Ureter (tissue), 1 donor: ENCODE results near the gene OR2C3. TPM values are rescaled to one million over a fixed set of nuclear protein-coding genes. Genes with fewer than 3 reads are reported as not detected.
"Not testable (repeated sequence)": the region's sequence is repeated elsewhere in the genome, so short reads cannot be mapped to it uniquely, and the experiment has no call there.

Source experiments
- DNase-seq: peaks from one replicate; pipeline ENCODE4 v3.0.0-alpha.2; 2020; ENCODE audit warnings: low spot score
- total RNA-seq: library from RNA; stranded (reverse); gene quantifications from one replicate; pipeline ENCODE4 v1.2.4, GENCODE V29; 2023
- donor health status: DM: yes; HTN: yes; CAD: no.

The OR2C3 gene
- total RNA-seq, 1 donor from 2014 or later = 0.08 TPM

DNA sequence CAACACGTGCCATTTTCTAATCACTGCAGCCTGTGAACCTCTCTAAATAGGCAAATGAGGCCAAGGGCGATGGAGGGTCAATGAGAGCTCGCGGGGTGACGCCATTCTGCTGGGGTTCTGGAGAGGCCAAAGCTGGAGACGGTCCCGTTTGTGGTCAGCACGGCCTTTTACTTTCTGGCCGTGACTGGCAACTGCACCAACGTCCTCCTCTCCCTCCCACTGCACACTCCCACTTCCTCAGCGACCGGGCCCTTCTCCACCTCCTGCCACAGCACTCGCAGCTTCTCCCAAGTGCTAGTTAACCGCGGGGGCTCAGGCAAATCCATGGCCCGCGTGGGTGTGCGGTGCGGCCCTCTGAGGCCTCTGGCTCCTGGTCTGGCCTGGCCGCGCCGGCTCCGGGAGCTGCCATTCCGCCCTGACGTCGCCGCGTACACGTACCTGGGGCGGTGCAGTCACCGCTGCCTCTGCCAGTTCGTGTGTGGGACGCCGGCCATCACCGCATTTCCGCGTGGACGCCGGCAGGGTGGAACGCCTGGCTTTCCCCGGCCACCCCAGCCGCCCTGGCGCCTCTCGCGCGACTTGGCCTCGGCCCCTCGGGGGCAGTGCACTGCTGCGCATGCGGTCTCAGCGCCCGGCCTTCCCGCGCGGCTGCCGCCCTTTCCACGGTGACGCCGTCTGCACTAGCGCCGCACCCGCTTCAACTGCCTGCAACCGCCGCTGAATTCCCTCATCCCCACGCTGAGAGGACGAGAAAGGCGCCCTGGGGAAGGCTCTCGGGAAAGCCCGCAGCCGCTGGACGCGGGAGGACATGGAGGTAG is 18.2 kb downstream of the OR2C3 start:
- DNase-seq = no peak

DNA sequence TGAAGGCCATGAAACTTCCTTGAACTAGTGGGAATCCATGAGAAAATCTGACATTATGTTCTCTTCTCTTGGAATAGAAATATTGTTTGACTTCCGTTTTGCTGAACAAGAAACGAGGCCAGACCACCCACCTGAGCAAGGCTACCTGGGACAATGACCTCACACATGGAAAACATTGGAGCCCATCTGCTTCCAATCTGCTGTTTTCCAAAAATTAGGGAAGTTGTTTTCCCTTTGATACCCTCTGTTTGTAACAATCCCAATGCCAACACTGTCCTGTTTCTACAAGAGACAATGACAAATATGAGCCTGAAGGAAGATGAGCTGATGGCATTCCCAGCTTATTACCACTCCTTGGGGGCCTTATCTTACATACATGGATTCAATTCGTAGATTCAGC is 29.4 kb downstream of the OR2C3 start:
- DNase-seq = no peak

DNA sequence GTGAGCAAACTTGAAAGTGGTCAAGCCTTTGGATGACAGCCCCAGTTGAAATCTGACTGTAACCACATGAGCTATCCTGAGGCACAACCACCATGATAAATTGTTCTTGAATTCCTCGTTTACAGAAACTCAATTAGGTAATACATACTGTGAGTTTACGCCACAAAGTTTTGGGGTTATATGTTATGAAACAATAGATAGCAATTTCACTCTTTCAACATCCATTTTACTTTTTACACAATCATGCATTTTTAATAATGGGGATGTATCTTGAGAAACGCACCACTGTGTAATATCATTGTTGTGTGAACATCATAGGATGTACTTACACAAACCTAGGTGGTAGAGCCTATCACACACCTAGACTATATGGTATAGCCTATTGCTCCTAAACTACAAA is 35.4 kb downstream of the OR2C3 start:
- DNase-seq = no peak

DNA sequence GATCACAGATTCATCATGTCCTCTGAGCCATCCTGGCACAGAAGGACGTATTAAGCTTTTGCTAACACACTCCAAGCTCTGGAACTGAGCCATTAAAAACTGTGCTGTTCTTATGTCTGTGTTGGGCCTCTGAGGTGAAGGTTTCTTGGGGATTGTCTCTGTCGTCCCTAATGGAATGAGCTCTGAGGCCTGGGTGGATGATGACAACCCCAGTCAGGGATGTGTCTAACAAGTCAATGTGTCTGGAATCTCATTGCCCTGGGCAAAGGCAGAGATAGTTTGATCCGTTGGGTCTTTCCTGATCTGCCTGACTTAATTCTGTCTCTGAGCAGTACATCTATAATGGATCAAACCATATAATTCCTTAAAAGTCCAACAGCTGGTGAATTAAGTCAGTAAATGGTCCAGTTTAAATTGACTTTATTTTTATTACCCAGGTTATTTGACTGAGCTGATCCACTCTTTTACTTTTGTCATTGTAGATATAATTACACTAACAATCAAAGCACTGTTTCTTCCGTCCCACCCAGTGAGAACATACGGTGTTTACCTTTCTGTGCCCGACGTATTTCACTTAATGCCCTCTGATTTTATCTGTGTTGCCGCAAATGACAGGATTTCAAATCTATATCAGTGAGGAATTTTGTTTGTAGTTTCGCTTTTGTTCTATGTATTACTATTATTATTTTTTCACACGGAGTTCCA is 39.5 kb downstream of the OR2C3 start:
- no peak for DNase-seq

DNA sequence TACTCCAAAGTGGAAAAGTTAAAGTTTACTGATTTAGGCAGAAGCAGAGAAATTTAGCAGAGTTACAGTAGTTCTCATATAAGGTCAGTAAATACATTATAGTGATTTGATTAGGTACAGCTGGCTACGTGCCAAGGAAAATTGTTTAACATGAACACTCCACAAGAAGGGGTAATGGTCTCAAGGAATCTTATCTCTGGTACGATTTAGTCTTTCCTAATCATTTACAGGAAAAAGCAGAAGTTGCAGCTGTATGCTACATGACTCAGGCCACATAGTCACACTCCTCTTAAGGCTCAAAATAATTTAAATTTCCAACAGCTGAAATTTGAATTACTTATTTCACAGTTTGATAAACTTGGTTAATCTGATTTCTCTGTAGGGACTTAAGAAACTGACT is 41.5 kb downstream of the OR2C3 start:
- no peak for DNase-seq

DNA sequence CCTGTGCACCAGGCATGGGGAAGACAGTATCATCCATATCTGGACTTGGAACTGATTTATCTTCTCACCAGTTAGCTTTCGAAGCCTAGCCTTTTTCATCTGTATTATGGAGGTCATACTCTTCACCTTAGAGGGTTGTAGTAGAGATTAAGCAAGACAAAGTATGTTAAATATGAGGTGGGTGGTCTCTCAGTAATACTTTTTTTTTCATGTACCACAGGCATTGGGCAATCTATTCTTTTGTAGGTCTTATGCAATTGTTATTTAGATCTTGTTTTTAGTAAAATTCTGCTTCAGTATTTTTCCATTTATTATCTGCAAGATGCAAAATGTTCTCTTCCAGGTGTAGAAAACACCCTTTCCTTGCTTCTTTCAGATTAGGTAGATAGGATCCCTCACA is 43.1 kb downstream of the OR2C3 start:
- DNase-seq = no peak

DNA sequence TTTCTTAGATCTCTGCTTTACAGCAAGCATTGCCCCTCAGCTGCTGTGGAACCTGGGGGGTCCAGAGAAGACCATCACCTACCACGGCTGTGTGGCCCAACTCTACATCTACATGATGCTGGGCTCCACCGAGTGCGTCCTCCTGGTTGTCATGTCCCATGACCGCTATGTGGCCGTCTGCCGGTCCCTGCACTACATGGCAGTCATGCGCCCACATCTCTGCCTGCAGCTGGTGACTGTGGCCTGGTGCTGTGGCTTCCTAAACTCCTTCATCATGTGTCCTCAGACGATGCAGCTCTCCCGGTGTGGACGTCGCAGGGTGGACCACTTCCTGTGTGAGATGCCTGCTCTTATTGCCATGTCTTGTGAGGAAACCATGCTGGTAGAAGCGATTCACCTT is 44.9 kb downstream of the OR2C3 start:
- DNase-seq = no peak

DNA sequence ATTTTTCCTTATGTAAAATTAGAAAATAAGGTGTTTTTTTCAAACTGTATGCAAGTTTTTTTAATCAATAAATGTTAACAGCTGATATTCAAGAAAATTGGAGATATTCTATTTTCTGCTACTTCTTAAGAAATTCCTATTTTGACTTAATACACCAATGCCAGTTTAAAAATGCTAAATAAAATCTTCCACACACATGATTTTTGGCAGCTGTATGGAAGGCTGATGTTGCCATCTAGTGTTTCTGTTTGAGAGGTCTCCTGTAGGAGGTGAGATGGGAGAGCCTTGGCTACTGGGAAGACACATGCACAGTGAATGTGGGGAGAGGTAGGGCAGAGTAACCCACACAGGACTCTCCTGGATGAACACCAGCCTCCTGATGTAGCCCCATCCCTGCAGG is 49.2 kb downstream of the OR2C3 start:
- no peak for DNase-seq

DNA sequence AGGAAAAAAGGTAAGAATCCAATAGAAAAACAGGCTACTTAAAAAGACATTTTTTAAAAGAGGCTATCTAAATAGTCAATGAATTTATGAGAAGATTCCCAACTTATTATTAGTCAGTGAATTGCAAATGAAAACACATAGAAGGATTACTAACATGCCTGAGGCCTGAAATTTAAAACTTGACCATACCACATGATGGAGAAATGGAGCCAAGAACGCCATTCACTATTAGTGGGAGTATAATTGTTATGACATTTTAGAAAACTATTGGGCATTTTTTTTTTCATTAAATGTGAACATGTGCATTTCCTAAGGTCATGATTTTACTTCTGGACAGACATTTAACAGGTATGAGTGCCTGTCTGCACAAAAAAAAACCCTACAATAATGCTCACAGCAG is 53.5 kb downstream of the OR2C3 start:
- DNase-seq = no peak

DNA sequence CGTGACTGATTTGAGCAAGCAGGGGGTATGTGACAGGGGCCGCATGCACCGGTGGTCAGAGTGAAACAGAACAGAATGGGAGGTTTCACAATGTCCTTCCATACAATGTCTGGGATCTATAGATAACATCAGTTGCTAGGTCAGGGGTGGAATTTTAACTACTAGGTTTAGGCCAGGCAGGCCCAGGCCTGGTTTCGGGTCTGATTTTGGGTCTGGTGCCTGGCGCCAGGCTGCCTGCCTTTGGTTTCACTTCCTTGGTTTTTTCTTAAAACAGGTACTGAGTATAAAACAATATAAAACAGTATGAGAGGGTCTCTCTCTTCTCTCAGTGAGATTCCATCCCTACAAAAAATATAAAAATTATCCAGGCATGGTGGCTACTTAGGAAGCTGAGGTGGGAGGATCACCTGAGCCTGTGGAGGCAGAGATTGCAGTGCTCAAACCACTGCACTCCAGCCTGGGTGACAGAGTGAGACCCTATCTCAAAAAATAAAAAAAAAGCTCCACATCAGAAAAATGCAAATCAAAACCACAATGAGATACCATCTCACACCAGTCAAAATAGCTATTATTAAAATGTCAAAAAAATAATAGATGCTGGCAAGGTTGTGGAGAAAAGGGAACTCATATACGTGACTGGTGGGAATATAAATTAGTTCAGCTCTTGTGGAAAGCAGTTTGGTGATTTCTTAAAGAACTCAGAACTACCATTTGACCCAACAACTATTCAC is 59.7 kb downstream of the OR2C3 start:
- DNase-seq = not testable (repeated sequence)

DNA sequence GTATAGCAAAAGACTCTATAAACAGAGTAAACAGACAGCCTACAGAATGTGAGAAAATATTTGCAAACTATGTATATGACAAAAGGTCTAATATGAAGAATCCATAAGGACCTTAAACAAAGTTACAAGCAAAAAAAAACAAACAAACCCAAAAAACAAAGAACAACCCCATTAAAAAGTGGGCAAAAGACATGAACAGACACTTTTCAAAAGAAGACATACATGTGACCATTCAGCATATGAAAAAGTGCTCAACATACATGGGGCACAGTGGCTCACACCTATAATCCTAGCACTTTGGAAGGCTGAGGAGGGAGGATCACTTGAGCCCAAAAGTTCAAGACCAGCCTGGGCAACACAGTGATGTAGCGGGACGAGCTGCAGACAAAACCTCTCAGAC is 60.4 kb downstream of the OR2C3 start:
- no peak for DNase-seq

Other genes with a start within 250 kb of the OR2C3 start
- 25.7 TPM for gene ZNF496, start 204.6 kb downstream of the OR2C3 start, total RNA-seq
- 1.9 TPM for gene NLRP3, start 120.3 kb downstream of the OR2C3 start, total RNA-seq
- not detected for gene OR2B11, start 78.3 kb downstream of the OR2C3 start, total RNA-seq
- 0.91 TPM for gene GCSAML, start 12.7 kb upstream of the OR2C3 start, total RNA-seq
- not detected for gene OR2G2, start 51.9 kb upstream of the OR2C3 start, total RNA-seq
- gene OR2G3, start 69.1 kb upstream of the OR2C3 start, total RNA-seq = not detected
- not detected for gene OR13G1, start 143.3 kb upstream of the OR2C3 start, total RNA-seq
- not detected for gene OR6F1, start 180.2 kb upstream of the OR2C3 start, total RNA-seq
- gene OR14K1, start 202.2 kb upstream of the OR2C3 start, total RNA-seq = not detected
- not detected for gene OR14A2, start 211.7 kb upstream of the OR2C3 start, total RNA-seq
- gene OR1C1, start 224.1 kb upstream of the OR2C3 start, total RNA-seq = not detected